LNCAP (cell line): Measurements from ENCODE around the gene NBAS.

ENCODE experiments used
- CTCF ChIP-seq: fragments of 450-650 bp; IDR thresholded peaks from 2 replicates; pipeline ENCODE4 v1.5.1; 2017; ENCODE audit warnings: mild to moderate bottlenecking

Gene NBAS

GRCh38 chr2:15507061-15507460 is 54.1 kb downstream of the NBAS start:
- no peak for TF ChIP-seq CTCF

- no peak for TF ChIP-seq CTCF
Observed at GRCh38 chr2:15506229-15506819, 54.8 kb downstream of the NBAS start.

- TF ChIP-seq CTCF: no peak
Observed at GRCh38 chr2:15504882-15505663, 56.1 kb downstream of the NBAS start.

GRCh38 chr2:15498554-15498953 is 62.6 kb downstream of the NBAS start:
- no peak for TF ChIP-seq CTCF

GRCh38 chr2:15494877-15495276 is 66.3 kb downstream of the NBAS start:
- no peak for TF ChIP-seq CTCF

GRCh38 chr2:15492773-15493325 is 68.3 kb downstream of the NBAS start:
- no peak for TF ChIP-seq CTCF

GRCh38 chr2:15486770-15487169 is 74.4 kb downstream of the NBAS start:
- no peak for TF ChIP-seq CTCF
